Hippocampal formation (tissue), 2 donors: ENCODE measurements around the gene ZNF367.

ENCODE experiments used
- DNase-seq, 2 donors: peaks; one replicate each; lab custom pipeline; 2025; lab: John Stamatoyannopoulos, UW

Gene ZNF367

GRCh38 chr9:96418083-96418919 is at the start of gene ZNF367:
Gene ZNF367, minus strand, starts transcription at chr9:96418370. Its CDS starts 338 bp downstream, at chr9:96418032.
- DNase-seq = peak; percentile 97

GRCh38 chr9:96467784-96468183 is 49.6 kb upstream of the ZNF367 start:
- no peak for DNase-seq

- DNase-seq = no peak
Observed at GRCh38 chr9:96464426-96464825, 46.3 kb upstream of the ZNF367 start.

- no peak for DNase-seq
Observed at GRCh38 chr9:96462541-96462940, 44.4 kb upstream of the ZNF367 start.

- no peak for DNase-seq
Observed at GRCh38 chr9:96461336-96461735, 43.2 kb upstream of the ZNF367 start.

GRCh38 chr9:96460882-96461281 is 42.7 kb upstream of the ZNF367 start:
- DNase-seq = no peak

GRCh38 chr9:96460470-96460869 is 42.3 kb upstream of the ZNF367 start:
- no peak for DNase-seq

GRCh38 chr9:96459268-96460007 is 41.3 kb upstream of the ZNF367 start:
- DNase-seq = no peak

GRCh38 chr9:96458226-96458625 is 40.1 kb upstream of the ZNF367 start:
- no peak for DNase-seq

GRCh38 chr9:96457266-96457665 is 39.1 kb upstream of the ZNF367 start:
- DNase-seq = no peak

- DNase-seq = peak; percentile 14 to 66
Observed at GRCh38 chr9:96453625-96454024, 35.5 kb upstream of the ZNF367 start.

GRCh38 chr9:96450613-96451528 is 32.7 kb upstream of the ZNF367 start:
- no peak for DNase-seq

- peak; percentile 95 to 96 for DNase-seq
Observed at GRCh38 chr9:96449845-96450612, 31.9 kb upstream of the ZNF367 start, which contains the start of gene HABP4. Gene HABP4, plus strand, starts transcription at chr9:96450169. Its CDS starts 111 bp downstream, at chr9:96450280.

GRCh38 chr9:96449523-96449844 is 31.3 kb upstream of the ZNF367 start:
- no peak for DNase-seq

GRCh38 chr9:96448546-96449170 is 30.5 kb upstream of the ZNF367 start:
- DNase-seq = no peak

GRCh38 chr9:96447406-96447805 is 29.2 kb upstream of the ZNF367 start:
- no peak for DNase-seq

GRCh38 chr9:96442491-96442890 is 24.3 kb upstream of the ZNF367 start:
- no peak for DNase-seq

GRCh38 chr9:96441798-96442445 is 23.8 kb upstream of the ZNF367 start:
- DNase-seq = no peak

- no peak for DNase-seq
Observed at GRCh38 chr9:96440671-96441199, 22.6 kb upstream of the ZNF367 start.

- DNase-seq = no peak
Observed at GRCh38 chr9:96437454-96437853, 19.3 kb upstream of the ZNF367 start.
